H9 (cell line): Measurements from ENCODE around the gene PLEKHG5. TPM values are rescaled to one million over a fixed set of nuclear protein-coding genes. Genes with fewer than 3 reads are reported as not detected.

Experiments used
- DNase-seq: peaks from one replicate; pipeline ENCODE4 v3.0.0-alpha.2; 2017
- H2AFZ ChIP-seq: one replicate; pipeline ENCODE4 v1.6.1; 2013; ENCODE audit warnings: mild to moderate bottlenecking, low read length, control low read depth, moderate library complexity
- H2AK5ac ChIP-seq: 2 replicates; pipeline ENCODE4 v1.6.1; 2013; ENCODE audit warnings: low read length, control low read depth, mixed read lengths; ENCODE audit not compliant: insufficient read length
- H2BK120ac ChIP-seq: one replicate; pipeline ENCODE4 v1.6.1; 2013; ENCODE audit warnings: low read depth, mild to moderate bottlenecking, low read length, control low read depth, inconsistent platforms; ENCODE audit not compliant: poor library complexity, severe bottlenecking
- H2BK12ac ChIP-seq: 2 replicates; pipeline ENCODE4 v1.6.1; 2013; ENCODE audit warnings: low read length, control low read depth, mixed read lengths, low read depth; ENCODE audit not compliant: insufficient read length
- H2BK15ac ChIP-seq: 2 replicates; pipeline ENCODE4 v1.6.1; 2013; ENCODE audit warnings: low read depth, low read length, control low read depth
- H2BK20ac ChIP-seq: one replicate; pipeline ENCODE4 v1.6.1; 2013; ENCODE audit warnings: low read depth, mild to moderate bottlenecking, low read length, control low read depth, inconsistent platforms; ENCODE audit not compliant: poor library complexity, severe bottlenecking
- H2BK5ac ChIP-seq: 2 replicates; pipeline ENCODE4 v1.6.1; 2013; ENCODE audit warnings: low read length, control low read depth, mixed read lengths; ENCODE audit not compliant: insufficient read length
- H3K14ac ChIP-seq: 2 replicates; pipeline ENCODE4 v1.6.1; 2013; ENCODE audit warnings: low read length, control low read depth; ENCODE audit not compliant: insufficient read depth
- H3K18ac ChIP-seq: 2 replicates; pipeline ENCODE4 v1.6.1; 2013; ENCODE audit warnings: low read depth, mild to moderate bottlenecking, mixed read lengths, low read length, control low read depth; ENCODE audit not compliant: insufficient read length
- H3K23ac ChIP-seq: 2 replicates; pipeline ENCODE4 v1.6.1; 2013; ENCODE audit warnings: low read length, control low read depth, mixed read lengths, low read depth; ENCODE audit not compliant: insufficient read length
- H3K23me2 ChIP-seq: 2 replicates; pipeline ENCODE4 v1.6.1; 2013; ENCODE audit warnings: low read depth, mild to moderate bottlenecking, mixed read lengths, low read length, control low read depth; ENCODE audit not compliant: insufficient read length, poor library complexity, severe bottlenecking
- H3K27ac ChIP-seq: 2 replicates; pipeline ENCODE4 v1.5.1; 2013; ENCODE audit warnings: low read length, control low read depth, mixed read lengths, low read depth; ENCODE audit not compliant: insufficient read length
- H3K27me3 ChIP-seq: 2 replicates; pipeline ENCODE4 v1.6.1; 2013; ENCODE audit warnings: low read length, control low read depth, inconsistent platforms; ENCODE audit not compliant: insufficient read depth
- H3K4ac ChIP-seq: 2 replicates; pipeline ENCODE4 v1.6.1; 2013; ENCODE audit warnings: low read depth, mild to moderate bottlenecking, control low read depth, inconsistent platforms, low read length, moderate library complexity
- H3K4me1 ChIP-seq: 2 replicates; pipeline ENCODE4 v1.6.1; 2013; ENCODE audit warnings: low read length, control low read depth, inconsistent platforms; ENCODE audit not compliant: insufficient read depth
- H3K4me2 ChIP-seq: 2 replicates; pipeline ENCODE4 v1.6.1; 2013; ENCODE audit warnings: low read length, control low read depth, mixed read lengths; ENCODE audit not compliant: insufficient read length, insufficient read depth
- H3K56ac ChIP-seq: 2 replicates; pipeline ENCODE4 v1.6.1; 2013; ENCODE audit warnings: low read depth, mild to moderate bottlenecking, mixed read lengths, low read length, control low read depth; ENCODE audit not compliant: insufficient read length
- H3K79me1 ChIP-seq: 2 replicates; pipeline ENCODE4 v1.6.1; 2013; ENCODE audit warnings: low read depth, mild to moderate bottlenecking, moderate library complexity, low read length, control low read depth, inconsistent platforms; ENCODE audit not compliant: insufficient read depth, poor library complexity, severe bottlenecking
- H3K79me2 ChIP-seq: 2 replicates; pipeline ENCODE4 v1.6.1; 2013; ENCODE audit warnings: low read length, control low read depth, inconsistent platforms; ENCODE audit not compliant: insufficient read depth
- H3K9ac ChIP-seq: 2 replicates; pipeline ENCODE4 v1.6.1; 2013; ENCODE audit warnings: low read length, control low read depth, mixed read lengths; ENCODE audit not compliant: insufficient read length; ENCODE audit errors: extremely low read depth
- H3K9me3 ChIP-seq: one replicate; pipeline ENCODE4 v1.6.1; 2013; ENCODE audit warnings: low read depth, low read length, inconsistent platforms; ENCODE audit not compliant: control insufficient read depth
- H3T11ph ChIP-seq: one replicate; pipeline ENCODE4 v1.6.1; 2013; ENCODE audit warnings: mild to moderate bottlenecking, low read length, control low read depth, inconsistent platforms
- H4K20me1 ChIP-seq: one replicate; pipeline ENCODE4 v1.6.1; 2013; ENCODE audit not compliant: control insufficient read depth, insufficient read length, insufficient read depth
- H4K5ac ChIP-seq: 2 replicates; pipeline ENCODE4 v1.6.1; 2013; ENCODE audit warnings: low read depth, mild to moderate bottlenecking, mixed read lengths, low read length, control low read depth; ENCODE audit not compliant: insufficient read length
- H4K8ac ChIP-seq: replicated peaks from 2 replicates; pipeline ENCODE4 v1.6.1; 2013; ENCODE audit warnings: low read length, control low read depth, mixed read lengths, low read depth; ENCODE audit not compliant: insufficient read length
- H4K91ac ChIP-seq: 2 replicates; pipeline ENCODE4 v1.6.1; 2013; ENCODE audit warnings: low read depth, mild to moderate bottlenecking, moderate library complexity, mixed read lengths, low read length, control low read depth; ENCODE audit not compliant: insufficient read length
- H3K27ac Mint-ChIP-seq, 3 experiments: 2 replicates in 2 of 3; 3 replicates in 1 of 3; pipeline ENCODE4 v1.8.0; 2020 to 2021; ENCODE audit warnings: mixed read lengths in 3 of 3, mild to moderate bottlenecking in 1 of 3, moderate library complexity in 1 of 3
- H3K27me3 Mint-ChIP-seq: 2 replicates; pipeline ENCODE4 v1.8.0; 2021; ENCODE audit warnings: low read depth, mild to moderate bottlenecking, moderate library complexity, mixed read lengths
- H3K36me3 Mint-ChIP-seq, 3 experiments: 2 replicates in 2 of 3; 3 replicates in 1 of 3; pipeline ENCODE4 v1.8.0; 2020 to 2021; ENCODE audit warnings: low read depth in 3 of 3, mixed read lengths in 3 of 3; ENCODE audit not compliant: insufficient read depth in 1 of 3
- H3K4me1 Mint-ChIP-seq, 2 experiments: 2 replicates each; pipeline ENCODE4 v1.8.0; 2020; ENCODE audit warnings: mixed read lengths in 2 of 2
- H3K4me3 Mint-ChIP-seq, 2 experiments: 2 replicates in 1 of 2; 3 replicates in 1 of 2; pipeline ENCODE4 v1.8.0; 2020 to 2021; ENCODE audit warnings: mild to moderate bottlenecking in 2 of 2, mixed read lengths in 2 of 2, moderate library complexity in 1 of 2
- H3K9me3 Mint-ChIP-seq, 2 experiments: 2 replicates in 1 of 2; 3 replicates in 1 of 2; pipeline ENCODE4 v1.8.0; 2020; ENCODE audit warnings: mild to moderate bottlenecking in 2 of 2, mixed read lengths in 2 of 2, moderate library complexity in 1 of 2
- CTCF ChIP-seq: fragments of 200-600 bp; sonication (generic); conservative IDR thresholded peaks from 3 replicates; pipeline ENCODE4 v1.8.0; 2021; ENCODE audit warnings: antibody characterized with exemption, mild to moderate bottlenecking
- WGBS: extraction: QIAGEN DNeasy Blood & Tissue Kit; methylation state at CpG from one replicate; pipeline ENCODE4 v1.1.7; 2013; ENCODE audit warnings: missing lambda C conversion rate, low lambda C conversion rate, mixed read lengths; ENCODE audit not compliant: insufficient read length; ENCODE audit errors: extremely low coverage; 5-methylcytosine and 5-hydroxymethylcytosine counted together
- total RNA-seq: library from RNA; stranded (reverse); gene quantifications from 2 replicates; pipeline ENCODE4 v1.2.1, GENCODE V29; 2021

Gene PLEKHG5
- total RNA-seq, 1 experiment from 2014 or later, result 22.3 TPM

- H3K4me2 ChIP-seq, result no peak overlapping the region
- H3K18ac ChIP-seq, result no peak overlapping the region
- no peak for DNase-seq
- no peak overlapping the region for H2BK5ac ChIP-seq
- no peak overlapping the region for H2BK120ac ChIP-seq
- no peak overlapping the region for H2AK5ac ChIP-seq
- H4K5ac ChIP-seq, result no peak overlapping the region
- Mint-ChIP-seq H3K4me1 (peaks cover 19 to 24% of the 10 kb centered on the region in 2 experiments), H3K27me3 (peaks cover 12% of the 10 kb centered on the region), H3K36me3 (peaks cover 0 to 4% (median 0%) of the 10 kb centered on the region in 3 experiments; a peak in 1 of 7 replicates), H3K9me3 (no peaks in the 10 kb centered on the region), H3K27ac (peak overlapping the region in 1 of 3 experiments; percentile 95; a peak in 1 of 7 replicates), H3K4me3 (peak overlapping the region; percentile 76 to 83; a peak in 3 of 5 replicates)
- no peak overlapping the region for H3K27ac ChIP-seq
- H2AFZ ChIP-seq, result no peak overlapping the region
- no peak overlapping the region for H3K9ac ChIP-seq
- H2BK20ac ChIP-seq, result no peak overlapping the region
- H3K14ac ChIP-seq, result no peak overlapping the region
- H3K79me2 ChIP-seq, result no peaks in the 10 kb centered on the region
- H3T11ph ChIP-seq, result no peak overlapping the region
- peaks cover 4% of the 10 kb centered on the region; the same call in 1 of the 2 replicates for H3K4me1 ChIP-seq
- no peak overlapping the region for H4K8ac ChIP-seq
- no peak overlapping the region for H3K56ac ChIP-seq
- no peaks in the 10 kb centered on the region for H3K79me1 ChIP-seq
- whole genome bisulfite sequencing, result no CpG with 5 or more reads among the region's 10 CpGs
- H3K4ac ChIP-seq, result no peak overlapping the region
- no peak overlapping the region for H3K23ac ChIP-seq
- no peaks in the 10 kb centered on the region for H3K27me3 ChIP-seq
- no peaks in the 10 kb centered on the region for H4K20me1 ChIP-seq
- H4K91ac ChIP-seq, result no peak overlapping the region
- no peak overlapping the region for H2BK12ac ChIP-seq
- H3K9me3 ChIP-seq, result no peaks in the 10 kb centered on the region
- H2BK15ac ChIP-seq, result no peak overlapping the region
- H3K23me2 ChIP-seq, result peaks cover 18% of the 10 kb centered on the region
- no peak for TF ChIP-seq CTCF
These were observed 499 bp upstream of the PLEKHG5 start for GRCh38 chr1:6491966-6492365.
